K562 (cell line): ENCODE data around the gene PSMA5. TPM values are rescaled to one million over a fixed set of nuclear protein-coding genes. Genes with fewer than 3 reads are reported as not detected.

Source experiments
- BRD4 ChIP-seq: fragments of 200-600 bp; sonication (generic); IDR thresholded peaks from 2 replicates; pipeline ENCODE4 v1.6.1; 2017; ENCODE audit warnings: inconsistent platforms
- FOXK2 ChIP-seq, 2 experiments: fragments of 450-650 bp; IDR thresholded peaks in 1 of 2; conservative IDR thresholded peaks in 1 of 2; 2 replicates each; pipeline ENCODE4 v1.6.1; 2016; ENCODE audit warnings: low read depth in 2 of 2, mild to moderate bottlenecking in 1 of 2
- HDAC3 ChIP-seq: fragments of 450-650 bp; IDR thresholded peaks from 2 replicates; pipeline ENCODE4 v1.6.1; 2018; ENCODE audit warnings: borderline replicate concordance, mild to moderate bottlenecking, moderate library complexity; ENCODE audit not compliant: partially characterized antibody
- HDAC8 ChIP-seq: fragments of 450-650 bp; IDR thresholded peaks from 2 replicates; pipeline ENCODE4 v1.6.1; 2016; ENCODE audit warnings: mild to moderate bottlenecking, missing genetic modification characterization, moderate library complexity, missing compliant biosample characterization
- HMGN3 ChIP-seq: IDR thresholded peaks from 2 replicates; pipeline ENCODE4 v1.6.1; 2011; ENCODE audit warnings: borderline replicate concordance, low read depth, mild to moderate bottlenecking, mixed read lengths, low read length; ENCODE audit not compliant: insufficient read length; ENCODE audit errors: extremely low read depth
- ILK ChIP-seq: fragments of 450-650 bp; IDR thresholded peaks from 2 replicates; pipeline ENCODE4 v1.6.1; 2016; ENCODE audit warnings: missing genetic modification characterization, low read depth, mild to moderate bottlenecking, missing compliant biosample characterization, moderate library complexity, borderline replicate concordance
- MCM2 ChIP-seq: fragments of 450-650 bp; IDR thresholded peaks from 2 replicates; pipeline ENCODE4 v1.6.1; 2017; ENCODE audit warnings: low read depth, mild to moderate bottlenecking
- MCM3 ChIP-seq: fragments of 450-650 bp; IDR thresholded peaks from 2 replicates; pipeline ENCODE4 v1.6.1; 2016
- MIER1 ChIP-seq: fragments of 450-650 bp; IDR thresholded peaks from 2 replicates; pipeline ENCODE4 v1.6.1; 2016; ENCODE audit warnings: antibody characterized with exemption, mild to moderate bottlenecking, low read depth
- NR1H2 ChIP-seq: sonication (generic); formaldehyde crosslinking; IDR thresholded peaks from 2 replicates; pipeline ENCODE4 v1.4.0; 2020; ENCODE audit warnings: mild to moderate bottlenecking, missing genetic modification reagents
- RUNX1 ChIP-seq: sonication (generic); IDR thresholded peaks from 2 replicates; pipeline ENCODE4 v1.6.1; 2016; ENCODE audit warnings: antibody characterized with exemption, low read depth
- SOX6 ChIP-seq: fragments of 450-650 bp; IDR thresholded peaks from 2 replicates; pipeline ENCODE4 v1.6.1; 2014; ENCODE audit warnings: mild to moderate bottlenecking
- STAT5B ChIP-seq: fragments of 250-450 bp; sonication (Bioruptor Pico); IDR thresholded peaks from 2 replicates; pipeline ENCODE4 v1.8.0; 2021; ENCODE audit warnings: mild to moderate bottlenecking, inconsistent platforms
- TAF9B ChIP-seq: fragments of 450-650 bp; IDR thresholded peaks from 2 replicates; pipeline ENCODE4 v1.6.1; 2018; ENCODE audit warnings: mild to moderate bottlenecking; ENCODE audit not compliant: partially characterized antibody
- TCFL5 ChIP-seq: fragments of 250-450 bp; sonication (Bioruptor Pico); conservative IDR thresholded peaks from 2 replicates; pipeline ENCODE4 v1.6.1; 2021; ENCODE audit warnings: mild to moderate bottlenecking, moderate library complexity, matching md5 sums
- THRAP3 ChIP-seq: fragments of 450-650 bp; IDR thresholded peaks from 2 replicates; pipeline ENCODE4 v1.6.1; 2016; ENCODE audit warnings: mild to moderate bottlenecking, inconsistent platforms, borderline replicate concordance
- TRIM24 ChIP-seq, 2 experiments: fragments of 450-650 bp; IDR thresholded peaks; 2 replicates each; pipeline ENCODE4 v1.6.1; 2016
- ZBTB5 ChIP-seq: fragments of 450-650 bp; IDR thresholded peaks from 2 replicates; pipeline ENCODE4 v1.6.1; 2017; ENCODE audit warnings: antibody characterized with exemption
- ZNF146 ChIP-seq: IDR thresholded peaks from one replicate; pipeline ENCODE4 v1.6.1; 2018; ENCODE audit warnings: missing compliant biosample characterization; ENCODE audit not compliant: unreplicated experiment
- ZNF184 ChIP-seq: sonication (generic); formaldehyde crosslinking; IDR thresholded peaks from 2 replicates; pipeline ENCODE4 v1.5.0; 2020; ENCODE audit warnings: missing genetic modification reagents
- ZNF253 ChIP-seq: fragments of 250-450 bp; sonication (Bioruptor Pico); conservative IDR thresholded peaks from 2 replicates; pipeline ENCODE4 v1.6.1; 2021; ENCODE audit warnings: mild to moderate bottlenecking
- ZNF511 ChIP-seq: sonication (generic); formaldehyde crosslinking; IDR thresholded peaks from 2 replicates; pipeline ENCODE4 v1.8.0; 2022; ENCODE audit warnings: mild to moderate bottlenecking, missing genetic modification reagents
- ZNF512 ChIP-seq: IDR thresholded peaks from 2 replicates; pipeline ENCODE4 v1.6.1; 2016; ENCODE audit warnings: missing genetic modification characterization, missing compliant biosample characterization
- polyA plus RNA-seq, 8 experiments: library from polyadenylated mRNA; depleted of rRNA in 4 of 8; stranded (reverse) in 5 of 8; unstranded in 3 of 8; fragments of >200 nt; fragmentation: Nextera tagmentation in 2 of 8; fragmentation: Illumina TruSeq in 1 of 8; extraction: Ambion mirVana in 2 of 8; extraction: Trizol in 1 of 8; gene quantifications; 2 replicates each; pipeline versions ENCODE4 v1.2.1 to v1.2.3, GENCODE V29; 2011 to 2014; ENCODE audit warnings: inconsistent platforms in 1 of 8, missing spikeins in 1 of 8
- total RNA-seq, 7 experiments: library from RNA; depleted of rRNA in 6 of 7; stranded (reverse); fragments of >200 nt in 6 of 7; fragmentation: Illumina TruSeq in 2 of 7; extraction: Trizol in 2 of 7; gene quantifications; 2 replicates each; pipeline versions ENCODE4 v1.2.1 to v1.2.3, GENCODE V29; 2011 to 2021; ENCODE audit warnings: low replicate concordance in 1 of 7
- TF ChIP-seq, protein P1 (sequence below): fragments of 450-650 bp; IDR thresholded peaks from 2 replicates; pipeline ENCODE4 v1.6.1; 2016

Gene PSMA5
- total and polyA plus RNA-seq, 9 of the 15 experiments (the other 6 are each of a cell fraction or from before 2014, with no cell fraction given) = 82.6 to 542 (median 287) TPM

DNA sequence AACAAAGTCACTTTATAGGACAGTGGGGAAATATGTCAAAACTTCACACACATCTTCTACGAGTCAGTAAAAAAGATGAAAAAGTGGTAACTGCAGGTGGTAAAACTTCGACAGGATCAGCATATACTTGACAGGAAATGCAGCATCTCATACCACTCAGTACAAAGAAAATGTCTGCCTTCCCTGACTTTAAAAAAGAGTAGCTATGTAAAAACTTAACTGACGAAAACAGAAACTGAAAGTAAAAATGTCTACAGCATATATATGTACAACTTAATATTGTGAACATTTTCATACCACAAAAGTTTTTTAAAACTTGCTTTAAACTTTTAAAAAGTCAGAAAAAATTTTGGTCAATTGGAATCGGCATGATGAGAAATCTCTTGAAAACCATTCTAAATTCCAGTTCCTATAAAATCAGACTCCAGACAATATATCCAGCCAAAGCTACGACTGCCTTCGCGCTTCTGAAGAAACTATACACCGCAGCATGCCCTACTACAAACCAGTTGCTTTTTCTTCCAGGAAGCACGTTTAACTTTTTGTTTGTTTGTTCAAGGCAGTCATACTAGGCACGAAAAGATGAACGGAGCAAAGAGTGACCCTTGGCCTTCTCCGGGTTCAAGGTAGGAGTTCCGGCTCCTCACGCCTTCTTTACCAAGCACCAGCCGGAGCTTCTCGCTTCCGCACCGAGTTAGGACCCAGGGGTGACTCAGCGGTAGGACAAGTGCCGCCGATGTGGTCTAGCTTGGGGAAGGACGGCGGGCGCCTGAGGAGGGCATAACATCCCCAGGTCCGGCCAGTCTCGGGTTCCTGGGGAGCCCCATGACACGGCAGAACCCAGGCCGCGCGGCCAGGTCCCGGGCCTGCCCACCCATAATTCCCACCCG, 612 bp downstream of the PSMA5 start (continued):
- TF ChIP-seq ZNF146 = no peak
- TF ChIP-seq ZNF253 = 0 out of 2 replicates have a peak, but pooled peaks have one; percentile 32
- TF ChIP-seq MIER1 = peak; percentile 32; the same call in 1 of the 2 replicates
- TF ChIP-seq TAF9B = no peak
- TF ChIP-seq SOX6 = peak; percentile 8; the same call in 1 of the 2 replicates
- no peak for TF ChIP-seq FOXK2 (conservative IDR thresholded peaks at IDR 0.05 in 1 of 2, IDR thresholded peaks at IDR 0.05 in 1 of 2; ENCODE audit: low read depth in 2 of 2)
- no peak for TF ChIP-seq MCM3
- no peak for TF ChIP-seq HDAC8 (tag)
- TF ChIP-seq NR1H2 (CRISPR knock-in tag) = 0 out of 2 replicates have a peak, but pooled peaks have one; percentile 87
- TF ChIP-seq HDAC3 = no peak
- TF ChIP-seq RUNX1 = no peak
- TF ChIP-seq ILK (tag) = no peak
- peak in 1 of 2 experiments; percentile 4; a peak in 1 of 4 replicates for TF ChIP-seq TRIM24 (IDR thresholded peaks at IDR 0.05)
- no peak for TF ChIP-seq STAT5B (CRISPR knock-in tag)
- TF ChIP-seq ZNF184 = no peak
- TF ChIP-seq ZNF512 = no peak
- TF ChIP-seq, protein P1, sequence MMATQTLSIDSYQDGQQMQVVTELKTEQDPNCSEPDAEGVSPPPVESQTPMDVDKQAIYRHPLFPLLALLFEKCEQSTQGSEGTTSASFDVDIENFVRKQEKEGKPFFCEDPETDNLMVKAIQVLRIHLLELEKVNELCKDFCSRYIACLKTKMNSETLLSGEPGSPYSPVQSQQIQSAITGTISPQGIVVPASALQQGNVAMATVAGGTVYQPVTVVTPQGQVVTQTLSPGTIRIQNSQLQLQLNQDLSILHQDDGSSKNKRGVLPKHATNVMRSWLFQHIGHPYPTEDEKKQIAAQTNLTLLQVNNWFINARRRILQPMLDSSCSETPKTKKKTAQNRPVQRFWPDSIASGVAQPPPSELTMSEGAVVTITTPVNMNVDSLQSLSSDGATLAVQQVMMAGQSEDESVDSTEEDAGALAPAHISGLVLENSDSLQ = no peak
- TF ChIP-seq TCFL5 (CRISPR knock-in tag) = no peak
- 0 out of 2 replicates have a peak, but pooled peaks have one; percentile 73 for TF ChIP-seq THRAP3
- no peak for TF ChIP-seq BRD4
- TF ChIP-seq HMGN3 = peak; percentile 54
- no peak for TF ChIP-seq MCM2
- TF ChIP-seq ZBTB5 = no peak
- 0 out of 2 replicates have a peak, but pooled peaks have one; percentile 70 for TF ChIP-seq ZNF511
